GM19397 (cell line): Measurements from ENCODE around the gene SPATA6.
"Not testable (repeated sequence)": the region's sequence is repeated elsewhere in the genome, so short reads cannot be mapped to it uniquely, and the experiment has no call there.

Experiments used
- ATAC-seq: cut with Tn5 transposase; IDR thresholded peaks from one replicate; pipeline ENCODE4 v1.9.1; 2021; ENCODE audit warnings: mild to moderate bottlenecking, moderate library complexity; ENCODE audit not compliant: unreplicated experiment

Gene SPATA6

DNA sequence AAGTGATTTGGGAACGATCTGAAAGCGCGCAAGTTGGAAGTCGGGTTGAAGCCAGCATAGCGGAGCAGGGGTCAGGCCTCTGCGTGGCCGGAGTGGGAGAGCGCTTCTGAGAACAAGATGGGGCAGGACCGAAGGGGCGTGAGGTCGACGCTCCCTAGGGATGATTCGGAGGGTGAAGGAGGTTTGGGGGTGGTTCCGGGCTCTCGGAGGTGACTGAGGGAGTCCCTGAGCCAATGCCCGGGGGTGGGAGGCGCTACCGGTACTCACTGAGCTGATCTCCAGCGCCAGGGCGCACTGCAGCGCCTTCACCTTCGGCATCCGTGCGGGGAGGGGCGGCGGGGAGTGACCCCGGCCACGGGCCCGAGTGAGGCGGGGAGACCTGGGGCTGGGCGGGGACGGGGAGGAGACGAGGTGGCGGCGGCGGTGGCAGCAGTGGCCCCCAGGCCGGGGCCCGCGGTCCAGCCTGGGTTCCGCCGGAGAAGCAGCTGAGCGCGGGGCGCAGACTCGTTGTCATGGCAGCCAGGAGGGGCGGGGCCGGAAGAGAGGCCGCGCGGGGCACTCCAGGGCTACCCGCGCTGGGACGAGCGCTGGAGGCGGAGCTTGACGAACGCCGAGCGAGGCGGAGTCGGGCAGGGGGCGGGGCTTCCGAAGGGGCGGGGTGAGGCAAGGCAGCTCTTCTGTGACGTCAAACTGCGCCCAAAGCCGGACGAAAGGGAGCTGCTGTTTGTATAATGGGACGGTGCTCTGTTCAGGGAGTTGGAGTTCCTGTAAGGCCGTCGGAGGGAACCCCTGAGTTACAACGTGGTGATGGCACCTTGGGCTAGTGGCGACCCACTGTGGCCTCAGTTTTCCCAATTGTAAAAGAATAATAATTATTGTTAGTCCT lies at the start of gene SPATA6:
Gene SPATA6 (minus strand): TSS at position 514 of the 886 bp plus-strand sequence. CDS start 196 bp downstream, at position 318.
- ATAC-seq = peak; percentile 98

DNA sequence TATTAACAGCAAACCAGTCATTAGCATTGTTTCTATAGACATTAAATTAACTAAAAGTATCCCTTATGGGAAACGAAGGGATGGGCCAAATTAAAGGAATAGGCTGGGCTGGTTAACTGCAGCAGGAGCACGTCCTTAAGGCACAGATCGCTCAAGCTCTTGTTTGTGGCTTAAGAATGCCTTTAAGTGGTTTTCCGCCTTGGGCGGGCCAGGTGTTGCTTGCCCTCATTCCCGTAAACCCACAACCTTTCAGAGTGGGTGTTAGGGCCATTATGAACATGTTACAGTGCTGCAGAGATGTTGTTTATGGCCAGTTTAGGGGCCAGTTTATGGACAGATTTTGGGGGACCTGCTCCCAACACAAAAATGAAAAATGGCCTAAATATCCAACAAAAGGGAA lies 47.9 kb upstream of the SPATA6 start:
- ATAC-seq = not testable (repeated sequence)

DNA sequence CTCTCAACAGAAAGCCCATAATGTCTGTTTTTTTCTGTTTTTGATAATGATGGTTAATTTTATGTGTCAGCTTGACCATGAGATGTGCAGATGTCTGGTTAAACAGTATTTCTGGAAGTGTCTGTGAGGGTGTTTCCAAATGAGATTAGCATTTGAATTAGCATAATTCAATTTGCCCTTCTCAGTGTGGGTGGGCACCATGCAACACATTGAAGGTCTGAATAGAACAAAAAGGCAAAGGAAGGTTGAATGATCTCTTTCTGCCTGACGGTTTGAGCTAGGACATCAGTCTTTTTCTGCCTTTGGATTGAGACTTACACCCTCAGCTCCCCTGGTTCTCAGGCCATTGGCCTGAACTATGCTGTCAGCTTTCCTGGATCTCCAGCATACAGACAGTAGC lies 34.9 kb upstream of the SPATA6 start:
- no peak for ATAC-seq

DNA sequence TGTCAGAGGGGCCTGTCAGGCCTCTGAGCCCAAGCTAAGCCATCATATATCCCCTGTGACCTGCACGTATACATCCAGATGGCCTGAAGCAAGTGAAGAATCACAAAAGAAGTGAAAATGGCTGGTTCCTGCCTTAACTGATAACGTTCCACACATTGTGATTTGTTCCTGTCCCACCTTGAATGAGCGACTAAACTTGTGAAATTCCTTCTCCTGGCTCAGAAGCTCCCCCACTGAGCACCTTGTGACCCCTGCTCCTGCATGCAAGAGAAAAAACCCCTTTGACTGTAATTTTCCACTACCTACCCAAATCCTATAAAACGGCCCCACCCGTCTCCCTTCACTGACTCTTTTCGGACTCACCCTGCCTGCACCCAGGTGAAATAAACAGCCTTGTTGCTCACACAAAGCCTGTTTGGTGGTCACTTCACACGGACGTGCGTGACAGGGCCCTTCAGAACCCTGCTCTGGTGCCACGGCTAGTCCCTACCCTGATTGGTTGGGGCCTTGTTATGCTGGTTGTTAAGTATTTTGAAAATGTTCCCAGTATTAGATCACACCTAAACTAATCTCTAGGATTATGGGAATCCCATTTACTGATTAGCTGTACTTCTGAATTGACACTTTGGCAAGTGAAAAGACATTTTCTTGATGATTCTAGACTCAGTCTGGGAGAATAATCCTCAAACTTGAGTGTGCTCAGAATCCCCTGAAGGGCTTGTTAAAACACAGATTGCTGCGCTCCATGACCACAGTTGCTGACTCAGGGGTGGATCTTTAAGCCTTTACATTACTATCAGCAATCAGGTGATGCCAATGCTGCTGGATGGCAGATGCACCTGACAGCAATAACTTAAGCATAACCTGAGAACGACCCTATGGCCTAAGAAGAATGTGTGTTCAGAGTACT lies 28.8 kb upstream of the SPATA6 start:
- no peak for ATAC-seq

DNA sequence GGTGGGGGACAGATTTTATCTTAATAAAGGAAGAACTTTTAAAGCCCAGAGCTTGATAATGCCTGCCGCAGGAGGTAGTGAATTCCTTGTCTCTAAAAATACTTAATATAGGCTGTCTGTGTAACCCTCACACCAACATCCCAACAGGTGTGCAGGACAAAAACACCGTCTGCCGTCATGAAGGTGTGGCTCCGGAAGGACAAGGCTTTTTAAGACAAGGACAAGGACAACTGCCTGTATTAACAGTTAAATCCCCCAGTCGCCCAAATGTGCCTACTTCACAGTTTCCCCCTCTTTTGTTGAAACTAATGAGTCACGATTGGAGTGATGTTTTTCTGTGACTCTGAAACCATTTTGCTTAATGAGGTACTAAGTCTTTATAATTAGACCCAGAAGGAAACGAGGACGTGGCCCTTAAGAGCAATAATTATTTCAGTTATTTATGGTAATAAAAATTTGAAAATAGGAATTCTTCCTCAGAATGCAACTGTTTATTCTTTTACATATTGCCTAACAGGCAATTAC lies 27.3 kb upstream of the SPATA6 start:
- ATAC-seq = no peak

DNA sequence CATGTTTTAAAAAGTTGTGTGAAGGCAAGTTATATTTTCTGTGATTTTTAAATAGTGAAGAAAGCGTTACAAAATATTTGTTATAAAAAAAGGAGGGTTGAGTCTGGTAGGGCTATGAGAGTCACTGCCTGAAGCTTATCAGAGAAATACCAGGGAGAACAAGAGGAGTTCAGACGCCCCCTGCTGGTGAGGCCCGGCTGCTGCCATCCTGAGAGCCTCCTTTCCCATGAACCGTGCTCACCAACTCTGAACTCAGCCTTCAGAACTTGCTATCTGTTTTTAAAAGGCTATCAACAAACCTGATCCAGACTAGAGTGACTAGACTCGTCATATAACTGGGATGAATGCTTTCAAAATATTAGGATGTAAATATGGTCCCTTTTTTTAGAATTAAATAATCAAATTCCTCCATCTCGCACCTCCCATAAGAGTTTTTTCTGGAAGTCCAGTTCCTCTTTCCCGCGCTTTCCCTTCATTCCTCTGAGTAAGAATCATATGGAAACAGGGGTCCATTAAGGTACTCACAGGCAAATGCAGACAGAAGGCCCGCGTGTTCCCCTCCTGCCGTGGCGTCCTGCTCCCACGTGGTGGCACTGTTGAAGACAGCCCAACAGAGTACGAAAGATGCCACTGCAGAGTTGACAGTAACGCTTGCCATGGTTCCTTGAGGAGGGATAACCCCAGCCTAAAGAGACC lies 26.2 kb upstream of the SPATA6 start:
- ATAC-seq = peak; percentile 79

DNA sequence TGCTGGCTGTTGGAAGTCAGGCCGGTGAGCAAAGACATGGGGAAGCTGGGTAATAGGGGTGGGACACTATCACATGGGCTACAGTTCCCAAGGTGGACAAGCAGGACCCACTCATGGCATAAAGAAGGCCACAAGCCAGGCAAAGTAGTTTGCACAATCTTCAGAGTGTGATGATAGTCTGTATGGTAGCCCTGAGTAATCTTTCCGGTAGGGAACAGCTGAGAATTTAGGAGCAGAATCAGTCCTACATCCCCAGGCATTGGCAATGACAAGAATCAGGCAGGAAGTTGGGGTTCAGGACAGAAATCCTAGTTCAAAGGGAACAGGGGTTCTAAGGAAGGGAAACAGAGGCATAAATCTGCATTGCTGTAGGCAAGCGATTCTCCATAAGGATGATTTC lies 23.9 kb upstream of the SPATA6 start:
- no peak for ATAC-seq

DNA sequence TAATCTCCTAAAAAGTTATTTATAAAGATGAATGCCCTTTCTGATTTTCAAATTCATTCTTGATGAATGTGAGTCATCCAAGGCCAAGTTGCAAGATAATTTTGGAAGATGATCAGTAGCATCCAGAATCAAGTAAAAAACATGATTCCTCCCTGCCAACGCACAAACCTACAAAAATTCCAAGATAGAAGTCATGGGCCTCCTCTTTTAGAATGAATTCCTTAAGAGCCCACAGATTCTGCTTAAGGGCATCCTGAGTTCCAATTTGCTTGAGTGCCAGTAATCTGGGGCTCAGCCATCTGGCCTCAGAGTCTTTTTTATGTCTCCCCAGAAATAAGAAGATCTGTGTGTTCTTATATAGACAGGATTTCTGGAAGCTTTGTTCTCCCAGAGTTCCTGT lies 23.2 kb upstream of the SPATA6 start:
- no peak for ATAC-seq

DNA sequence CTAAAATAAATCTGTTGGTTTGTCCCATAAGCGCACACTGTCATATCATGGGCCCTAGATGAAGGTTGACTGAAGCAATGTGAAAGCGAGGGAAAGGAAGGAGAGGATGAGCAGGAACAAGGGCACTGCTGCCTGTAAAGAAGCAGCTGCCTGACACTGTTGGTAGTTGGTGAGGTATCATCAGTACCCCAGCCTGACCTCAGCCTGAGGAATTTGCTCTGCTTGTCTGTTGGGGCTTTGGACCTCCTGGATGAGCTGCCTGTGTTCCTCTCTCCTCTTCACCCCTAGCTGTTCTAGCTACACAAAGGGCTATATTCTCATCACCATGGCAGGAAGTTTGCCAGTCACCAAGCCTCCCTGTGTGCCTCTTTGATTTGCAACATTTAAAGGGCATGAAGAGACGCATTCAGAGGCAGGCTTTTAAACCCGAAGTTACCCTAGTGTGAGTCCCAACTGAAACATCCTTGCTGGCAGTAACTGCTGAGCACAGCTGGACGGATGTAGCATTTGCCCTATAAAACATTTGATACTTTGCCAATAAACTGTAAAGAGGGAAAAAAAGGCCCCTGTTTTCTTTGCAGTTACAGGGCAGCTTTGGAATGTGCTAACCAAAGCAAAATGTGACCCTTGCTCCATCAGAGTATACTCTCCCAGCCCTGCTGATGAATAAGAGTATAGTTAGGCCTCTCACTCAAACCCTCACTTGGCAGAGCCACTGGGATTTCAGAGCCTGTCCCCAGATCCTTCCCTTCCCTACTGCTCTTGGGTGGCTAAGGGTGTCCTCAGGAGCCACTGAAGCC lies 22.2 kb upstream of the SPATA6 start:
- ATAC-seq = no peak

DNA sequence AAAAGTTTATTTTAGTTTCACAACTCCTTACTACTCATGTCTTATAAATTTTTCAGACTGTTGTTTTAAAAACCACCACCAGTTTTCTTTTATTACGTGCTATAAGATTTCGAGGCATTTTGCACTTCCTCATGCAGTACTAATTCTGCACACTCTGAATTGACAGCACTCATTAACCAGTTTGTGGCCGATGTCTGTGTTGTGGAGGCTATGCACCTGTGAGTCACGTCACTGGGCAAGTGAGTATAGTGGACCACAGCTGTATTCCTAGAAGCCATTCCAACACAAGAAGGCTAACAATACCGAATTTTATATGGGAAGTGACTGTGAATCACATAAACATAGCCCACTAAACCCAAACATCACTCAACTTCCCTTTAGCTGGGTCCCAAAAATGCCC lies 21.0 kb upstream of the SPATA6 start:
- no peak for ATAC-seq

DNA sequence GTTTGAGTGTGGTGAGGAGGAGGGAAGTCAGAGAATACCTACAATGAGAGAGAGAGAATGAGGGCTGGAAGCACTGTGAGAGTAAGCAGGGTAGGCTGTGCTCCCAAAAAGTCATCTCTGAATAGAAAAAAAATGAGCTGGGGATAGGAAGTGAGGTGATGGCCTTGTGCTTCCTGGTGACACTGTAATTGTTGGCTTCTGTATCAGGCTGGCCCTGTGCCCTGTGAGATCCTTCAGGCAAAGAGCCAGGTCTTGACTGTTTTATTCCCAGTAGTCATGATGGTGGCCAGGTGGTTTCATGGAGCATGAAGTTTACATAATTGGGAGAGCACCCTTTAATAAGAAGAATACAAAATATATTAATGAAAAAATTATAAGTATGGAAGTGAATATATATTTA lies 20.4 kb upstream of the SPATA6 start:
- ATAC-seq = no peak

DNA sequence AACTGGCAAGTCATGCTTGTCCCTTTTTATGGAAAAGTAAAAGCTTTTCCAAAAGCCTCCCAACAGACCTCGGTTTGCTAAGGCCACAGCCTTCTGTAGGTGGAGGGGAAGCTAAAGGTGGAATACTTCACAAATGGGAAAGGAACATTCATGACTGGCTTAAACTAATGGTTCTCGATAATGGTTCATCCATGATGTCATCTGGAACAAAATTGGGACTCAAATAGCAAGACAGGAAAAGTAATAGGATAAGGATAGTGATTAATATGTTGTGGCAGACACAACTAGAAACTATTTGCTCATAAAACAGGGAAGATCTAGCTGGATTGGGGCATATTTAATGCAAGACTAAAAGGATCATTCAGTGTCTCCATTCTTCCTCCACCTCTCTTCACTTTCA lies 16.7 kb upstream of the SPATA6 start:
- no peak for ATAC-seq

DNA sequence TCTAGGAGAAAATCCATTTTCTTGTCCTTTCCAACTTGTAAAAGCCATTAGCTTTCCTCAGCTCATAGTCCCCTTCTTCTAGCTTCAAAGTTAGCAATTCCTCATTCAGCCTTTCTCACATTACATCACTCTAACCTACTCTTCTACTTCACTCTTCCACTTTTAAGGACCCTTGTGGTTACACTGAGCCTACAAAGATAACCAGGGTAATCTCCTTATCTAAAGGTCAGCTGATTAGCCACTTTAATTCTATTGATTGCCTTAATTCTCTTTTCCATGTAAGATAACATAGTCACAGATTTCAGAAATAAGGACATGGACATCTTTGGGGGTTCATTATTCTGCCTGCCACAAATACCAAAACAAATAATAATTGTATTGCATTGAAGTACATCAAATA lies 8.5 kb upstream of the SPATA6 start:
- ATAC-seq = no peak

DNA sequence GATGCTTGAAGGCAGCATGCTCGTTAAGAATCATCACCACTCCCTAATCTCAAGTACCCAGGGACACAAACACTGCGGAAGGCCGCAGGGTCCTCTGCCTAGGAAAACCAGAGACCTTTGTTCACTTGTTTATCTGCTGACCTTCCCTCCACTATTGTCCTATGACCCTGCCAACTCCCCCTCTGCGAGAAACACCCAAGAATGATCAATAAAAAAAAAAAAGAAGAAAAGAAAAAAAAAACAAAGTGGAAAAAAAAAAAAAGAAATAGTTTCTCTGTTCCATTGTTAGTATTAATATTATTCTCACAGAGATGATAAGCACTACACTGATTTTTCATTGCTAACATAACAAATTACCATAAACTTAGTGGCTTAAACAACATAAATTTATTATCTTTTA lies 8.0 kb upstream of the SPATA6 start:
- ATAC-seq = not testable (repeated sequence)

DNA sequence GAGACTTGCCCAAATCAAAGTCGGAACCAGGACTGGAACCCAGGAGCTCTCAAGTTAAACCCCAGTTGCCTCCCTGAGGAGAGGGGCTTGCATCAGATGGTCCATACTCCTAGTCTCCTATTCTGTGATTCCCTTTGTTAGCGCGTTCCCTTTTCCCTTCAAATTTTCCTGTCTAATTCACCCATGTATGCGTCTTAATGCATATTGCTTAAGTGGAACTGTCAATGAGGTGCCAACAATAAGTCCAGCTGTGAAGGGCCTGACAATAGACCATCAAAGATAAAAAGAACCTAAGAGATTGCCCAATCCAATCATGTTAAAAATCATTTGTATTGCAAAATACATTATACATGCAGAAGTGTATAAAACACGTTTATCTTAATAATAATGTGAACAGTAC lies 634 bp upstream of the SPATA6 start:
- no peak for ATAC-seq

DNA sequence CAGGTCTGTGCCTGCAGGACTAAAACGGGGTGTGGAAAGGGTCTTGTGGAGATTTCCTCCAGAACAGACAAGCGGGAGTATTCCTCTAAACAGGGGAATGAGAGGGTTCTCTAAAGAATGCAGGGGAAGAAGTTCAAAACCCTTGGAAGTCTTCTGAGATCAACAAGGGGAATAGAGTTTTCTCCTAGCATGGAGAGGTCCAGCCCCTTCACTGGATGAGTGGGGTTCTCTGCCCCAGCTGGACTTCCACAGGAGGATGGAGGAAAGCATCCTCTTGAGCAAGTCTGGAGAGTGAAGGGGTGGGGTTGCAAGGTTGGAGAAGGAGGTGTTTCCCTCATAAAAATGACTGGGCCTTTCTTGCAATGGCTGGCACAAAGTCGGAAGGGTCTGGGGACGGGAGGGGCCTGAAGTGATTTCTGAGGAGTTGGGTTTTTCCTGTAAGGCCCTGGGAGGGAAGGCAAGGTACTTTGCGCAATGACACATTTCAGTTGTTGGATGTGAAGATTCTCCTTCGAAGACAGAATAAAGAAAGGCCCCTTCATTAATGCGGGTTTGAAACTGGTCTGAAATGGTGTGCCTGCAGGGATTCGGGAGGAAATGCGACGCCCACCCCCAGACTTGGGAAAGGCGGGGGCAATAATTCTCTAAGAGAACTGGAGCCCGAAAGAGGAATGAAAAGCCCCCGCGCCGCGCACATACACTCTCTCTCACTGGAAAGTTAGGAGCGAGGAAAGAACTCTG lies 884 bp downstream of the SPATA6 start:
- ATAC-seq = no peak

DNA sequence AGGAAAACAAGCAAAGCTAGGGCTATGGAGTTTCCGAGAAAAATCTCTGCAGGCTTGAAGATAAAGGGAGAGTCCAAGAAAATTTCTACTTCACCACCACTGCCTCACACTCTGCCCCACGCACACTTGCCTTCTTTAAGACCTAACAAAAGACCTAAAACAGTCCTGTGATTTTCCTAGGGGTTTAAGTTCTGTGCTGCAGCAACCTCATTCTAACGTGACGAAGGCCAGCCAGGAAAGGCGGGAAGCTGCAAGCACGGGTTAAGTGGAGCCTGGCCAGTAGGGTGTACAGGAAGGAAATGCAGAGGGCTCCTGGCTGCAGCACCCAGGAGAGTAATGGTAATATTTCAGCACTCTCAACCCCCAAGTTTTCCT lies 1.5 kb downstream of the SPATA6 start:
- ATAC-seq = no peak

DNA sequence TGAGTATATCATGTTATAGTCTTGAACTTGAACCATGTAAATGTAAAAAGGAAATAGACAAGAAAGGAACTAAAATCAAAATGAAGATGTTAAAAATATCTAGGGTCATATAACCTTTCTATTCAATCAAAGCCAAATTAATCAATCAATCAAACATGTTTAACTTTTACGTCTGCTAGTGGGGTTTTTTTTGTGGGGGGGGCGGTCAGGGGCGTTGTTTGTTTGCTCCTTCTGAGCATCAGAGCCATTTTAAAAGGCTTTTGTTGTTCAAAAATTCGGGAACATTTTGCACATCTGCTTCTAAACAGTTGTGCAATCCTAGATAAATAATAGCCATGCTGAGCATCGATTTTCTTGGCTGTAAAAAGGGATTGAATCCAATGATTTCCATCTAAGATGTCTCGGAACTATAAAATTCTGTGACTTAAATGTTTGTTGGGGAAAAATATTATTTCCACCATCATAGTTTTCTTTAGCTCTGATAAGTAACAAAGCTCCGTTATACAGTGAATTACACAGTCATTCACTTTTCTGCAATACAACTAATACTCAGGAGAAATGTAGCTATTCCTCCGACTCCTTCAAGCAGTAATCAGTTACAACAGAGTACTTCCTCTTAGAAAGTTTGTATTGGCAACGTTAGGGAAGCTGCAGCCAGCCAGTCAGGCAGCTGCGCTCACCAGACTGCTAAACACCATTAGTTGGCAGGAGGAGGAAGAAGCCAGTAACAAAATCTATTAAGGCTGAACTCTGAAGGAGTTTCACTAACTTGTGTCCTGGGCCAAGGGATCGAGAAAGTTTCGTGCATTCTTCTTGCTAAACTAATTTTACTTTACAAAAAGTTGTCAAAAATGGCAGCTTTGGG lies 2.2 kb downstream of the SPATA6 start:
- ATAC-seq = no peak

DNA sequence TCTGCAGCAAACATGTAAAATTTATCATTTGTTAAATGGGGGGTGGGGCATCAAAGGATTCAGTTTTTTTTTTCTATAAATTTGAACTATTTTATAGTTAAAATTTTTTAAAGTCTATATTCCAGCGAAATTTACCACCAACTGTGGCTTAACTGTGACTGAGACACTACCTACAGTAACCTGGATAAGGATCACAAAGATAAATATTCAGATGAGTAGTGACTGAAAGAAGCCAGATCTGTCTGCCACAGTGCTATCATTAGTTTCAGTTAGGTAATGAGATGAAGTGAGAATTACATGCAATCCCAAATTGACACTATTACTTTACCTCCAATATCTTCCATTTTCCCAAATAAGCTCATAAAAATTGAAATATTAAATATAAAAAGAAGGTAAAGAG lies 5.4 kb downstream of the SPATA6 start:
- ATAC-seq = no peak
